22Rv1 (cell line): ENCODE results near the gene SIRPG.

Source experiments
- H3K27ac ChIP-seq: fragments of 450-650 bp; 2 replicates; pipeline ENCODE4 v1.5.1; 2017
- ZFX ChIP-seq: fragments of 450-650 bp; IDR thresholded peaks from 2 replicates; pipeline ENCODE4 v1.6.1; 2017; ENCODE audit warnings: antibody characterized with exemption, borderline replicate concordance
- TF ChIP-seq, protein P1 (sequence below): fragments of 450-650 bp; IDR thresholded peaks from 2 replicates; pipeline ENCODE4 v1.5.1; 2017; ENCODE audit warnings: mild to moderate bottlenecking

The SIRPG gene

GRCh38 chr20:1587781-1588532 lies 69.6 kb downstream of the SIRPG start:
- no peak for TF ChIP-seq ZFX
- TF ChIP-seq, protein P1, sequence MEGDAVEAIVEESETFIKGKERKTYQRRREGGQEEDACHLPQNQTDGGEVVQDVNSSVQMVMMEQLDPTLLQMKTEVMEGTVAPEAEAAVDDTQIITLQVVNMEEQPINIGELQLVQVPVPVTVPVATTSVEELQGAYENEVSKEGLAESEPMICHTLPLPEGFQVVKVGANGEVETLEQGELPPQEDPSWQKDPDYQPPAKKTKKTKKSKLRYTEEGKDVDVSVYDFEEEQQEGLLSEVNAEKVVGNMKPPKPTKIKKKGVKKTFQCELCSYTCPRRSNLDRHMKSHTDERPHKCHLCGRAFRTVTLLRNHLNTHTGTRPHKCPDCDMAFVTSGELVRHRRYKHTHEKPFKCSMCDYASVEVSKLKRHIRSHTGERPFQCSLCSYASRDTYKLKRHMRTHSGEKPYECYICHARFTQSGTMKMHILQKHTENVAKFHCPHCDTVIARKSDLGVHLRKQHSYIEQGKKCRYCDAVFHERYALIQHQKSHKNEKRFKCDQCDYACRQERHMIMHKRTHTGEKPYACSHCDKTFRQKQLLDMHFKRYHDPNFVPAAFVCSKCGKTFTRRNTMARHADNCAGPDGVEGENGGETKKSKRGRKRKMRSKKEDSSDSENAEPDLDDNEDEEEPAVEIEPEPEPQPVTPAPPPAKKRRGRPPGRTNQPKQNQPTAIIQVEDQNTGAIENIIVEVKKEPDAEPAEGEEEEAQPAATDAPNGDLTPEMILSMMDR, result no peak

GRCh38 chr20:1579488-1579887 lies 78.1 kb downstream of the SIRPG start:
- no peak overlapping the region for H3K27ac ChIP-seq
- TF ChIP-seq, protein P1, result no peak
- no peak for TF ChIP-seq ZFX

More at GRCh38 chr20:1587781-1588532, 69.6 kb downstream of the SIRPG start:
- no peak overlapping the region for H3K27ac ChIP-seq
